ENCODE data around the gene SUGCT. TPM values are rescaled to one million over a fixed set of nuclear protein-coding genes. Genes with fewer than 3 reads are reported as not detected.

SUGCT gene
- total RNA-seq, 1 experiment from 2014 or later: 9.9 TPM

DNA sequence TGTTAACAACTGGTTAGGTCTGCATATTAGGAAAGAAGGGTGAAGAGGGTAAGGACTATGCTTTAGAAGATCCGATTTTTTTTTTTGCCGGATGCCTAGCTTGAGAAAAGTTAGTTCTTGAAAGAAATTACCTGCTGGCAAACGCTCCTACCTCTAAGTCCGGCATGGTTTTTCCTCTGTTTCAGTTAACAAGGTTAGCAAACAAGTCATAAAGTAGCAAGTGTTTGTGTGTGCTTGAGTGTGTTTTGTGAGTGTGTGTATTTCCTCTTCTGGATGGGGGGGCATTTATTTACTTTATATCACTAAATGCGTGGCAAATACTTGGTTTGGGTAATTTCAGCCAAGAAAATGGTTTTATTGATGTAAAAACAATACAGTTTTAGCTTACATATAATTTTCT, 195.6 kb downstream of the SUGCT start:
- Histone ChIP-seq H3K9me3 (no peaks in the 10 kb centered on the region), H3K36me3 (ENCODE audit: control insufficient read depth, insufficient read depth, low read length) (no peaks in the 10 kb centered on the region), H3K27me3 (replicated peaks; ENCODE audit: control insufficient read depth, insufficient read depth, low read length) (no peaks in the 10 kb centered on the region), H3K4me3 (ENCODE audit: low read depth, low read length) (no peak overlapping the region), H3K4me1 (no peaks in the 10 kb centered on the region)
- H3K4me3 Mint-ChIP-seq (ENCODE audit: unreplicated experiment): no peak overlapping the region
- no peak overlapping the region for H3K27ac Mint-ChIP-seq (ENCODE audit: unreplicated experiment)
- TF ChIP-seq, protein P1, sequence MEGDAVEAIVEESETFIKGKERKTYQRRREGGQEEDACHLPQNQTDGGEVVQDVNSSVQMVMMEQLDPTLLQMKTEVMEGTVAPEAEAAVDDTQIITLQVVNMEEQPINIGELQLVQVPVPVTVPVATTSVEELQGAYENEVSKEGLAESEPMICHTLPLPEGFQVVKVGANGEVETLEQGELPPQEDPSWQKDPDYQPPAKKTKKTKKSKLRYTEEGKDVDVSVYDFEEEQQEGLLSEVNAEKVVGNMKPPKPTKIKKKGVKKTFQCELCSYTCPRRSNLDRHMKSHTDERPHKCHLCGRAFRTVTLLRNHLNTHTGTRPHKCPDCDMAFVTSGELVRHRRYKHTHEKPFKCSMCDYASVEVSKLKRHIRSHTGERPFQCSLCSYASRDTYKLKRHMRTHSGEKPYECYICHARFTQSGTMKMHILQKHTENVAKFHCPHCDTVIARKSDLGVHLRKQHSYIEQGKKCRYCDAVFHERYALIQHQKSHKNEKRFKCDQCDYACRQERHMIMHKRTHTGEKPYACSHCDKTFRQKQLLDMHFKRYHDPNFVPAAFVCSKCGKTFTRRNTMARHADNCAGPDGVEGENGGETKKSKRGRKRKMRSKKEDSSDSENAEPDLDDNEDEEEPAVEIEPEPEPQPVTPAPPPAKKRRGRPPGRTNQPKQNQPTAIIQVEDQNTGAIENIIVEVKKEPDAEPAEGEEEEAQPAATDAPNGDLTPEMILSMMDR (IDR thresholded peaks at IDR 0.05; ENCODE audit: insufficient read depth in 1 of 2, low read depth in 1 of 2, low read length in 1 of 2, severe bottlenecking in 1 of 2, unreplicated experiment in 1 of 2): no peak
- BruUV-seq (replicated peaks): no TSS peak
- H3K4me1 Mint-ChIP-seq (ENCODE audit: low read depth, unreplicated experiment): no peaks in the 10 kb centered on the region
- no peaks in the 10 kb centered on the region for H3K27me3 Mint-ChIP-seq (ENCODE audit: insufficient read depth, unreplicated experiment)
- POLR2A ChIA-PET: no interaction called here
- CTCF ChIA-PET: interaction anchor here (1.9 kb wide), 1 partner anchor 98 kb away, joined by 6 read pairs; no protein-coding TSS in a partner anchor
- H3K9me3 Mint-ChIP-seq (ENCODE audit: unreplicated experiment): no peaks in the 10 kb centered on the region
- no peaks in the 10 kb centered on the region for H3K36me3 Mint-ChIP-seq (ENCODE audit: insufficient read depth, unreplicated experiment)
- intact Hi-C loops (cut with micrococcal nuclease; ENCODE audit: unreplicated experiment): no loop called here
- DNase-seq: no peak

DNA sequence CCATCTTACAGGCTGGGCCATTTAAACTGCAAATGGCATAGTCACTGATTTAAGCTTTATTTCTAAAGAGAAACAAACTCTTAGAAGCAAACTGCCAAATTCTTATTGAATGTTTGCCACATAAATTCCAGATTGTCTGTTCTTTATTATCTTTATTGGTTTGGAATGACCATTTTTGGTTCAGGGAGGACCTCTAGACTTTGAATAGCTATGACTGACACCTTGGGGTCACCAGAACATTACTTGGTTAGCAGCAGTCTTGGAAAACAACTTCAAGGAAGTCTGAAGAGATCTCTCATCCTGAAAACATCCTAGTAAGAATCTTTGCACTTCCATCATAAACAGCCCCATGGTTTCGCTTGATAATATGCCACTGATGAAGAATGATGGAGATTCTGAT, 197.1 kb downstream of the SUGCT start:
- no peaks in the 10 kb centered on the region for H3K36me3 ChIP-seq (ENCODE audit: control insufficient read depth, insufficient read depth, low read length)
- intact Hi-C loops (cut with micrococcal nuclease; ENCODE audit: unreplicated experiment): no loop called here
- TF ChIP-seq, protein P1 (IDR thresholded peaks at IDR 0.05; ENCODE audit: insufficient read depth in 1 of 2, low read depth in 1 of 2, low read length in 1 of 2, severe bottlenecking in 1 of 2, unreplicated experiment in 1 of 2): no peak
- POLR2A ChIA-PET: no interaction called here
- no peaks in the 10 kb centered on the region for H3K27me3 Mint-ChIP-seq (ENCODE audit: insufficient read depth, unreplicated experiment)
- CTCF ChIA-PET: interaction anchor here (1.9 kb wide), 1 partner anchor 100 kb away, joined by 6 read pairs; no protein-coding TSS in a partner anchor
- no peaks in the 10 kb centered on the region for H3K4me1 Mint-ChIP-seq (ENCODE audit: low read depth, unreplicated experiment)
- no peaks in the 10 kb centered on the region for H3K36me3 Mint-ChIP-seq (ENCODE audit: insufficient read depth, unreplicated experiment)
- H3K9me3 ChIP-seq: no peaks in the 10 kb centered on the region
- no peak overlapping the region for H3K27ac Mint-ChIP-seq (ENCODE audit: unreplicated experiment)
- no peaks in the 10 kb centered on the region for H3K4me1 ChIP-seq
- H3K4me3 ChIP-seq (ENCODE audit: low read depth, low read length): no peak overlapping the region
- no peak for DNase-seq
- H3K27me3 ChIP-seq (replicated peaks; ENCODE audit: control insufficient read depth, insufficient read depth, low read length): no peaks in the 10 kb centered on the region
- BruUV-seq (replicated peaks): no TSS peak
- H3K4me3 Mint-ChIP-seq (ENCODE audit: unreplicated experiment): no peak overlapping the region
- peaks cover 3% of the 10 kb centered on the region for H3K9me3 Mint-ChIP-seq (ENCODE audit: unreplicated experiment)

DNA sequence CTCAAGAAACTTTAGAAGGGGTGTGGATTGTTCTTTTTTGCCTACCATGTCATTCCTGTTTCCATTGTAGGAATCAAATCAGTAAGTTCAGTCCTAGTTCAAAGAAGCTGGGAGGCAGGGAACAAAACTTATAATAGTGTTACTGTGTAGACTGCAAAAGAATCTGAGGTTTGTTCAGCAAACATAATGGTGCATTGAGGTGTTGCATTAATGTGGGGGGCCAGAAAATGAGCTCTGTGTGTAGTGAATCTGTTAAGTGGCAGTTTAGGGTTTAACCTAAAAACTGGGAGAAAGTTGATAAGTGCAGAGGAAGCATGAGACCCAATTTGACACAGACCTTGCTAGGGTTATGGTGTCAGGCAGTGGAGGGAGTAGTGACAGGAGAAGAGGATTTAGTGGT, 197.7 kb downstream of the SUGCT start:
- TF ChIP-seq, protein P1 (IDR thresholded peaks at IDR 0.05; ENCODE audit: insufficient read depth in 1 of 2, low read depth in 1 of 2, low read length in 1 of 2, severe bottlenecking in 1 of 2, unreplicated experiment in 1 of 2): no peak
- Mint-ChIP-seq H3K4me1 (ENCODE audit: low read depth, unreplicated experiment) (no peaks in the 10 kb centered on the region), H3K36me3 (ENCODE audit: insufficient read depth, unreplicated experiment) (no peaks in the 10 kb centered on the region), H3K27ac (ENCODE audit: unreplicated experiment) (no peak overlapping the region), H3K4me3 (ENCODE audit: unreplicated experiment) (no peak overlapping the region), H3K9me3 (ENCODE audit: unreplicated experiment) (peaks cover 9% of the 10 kb centered on the region), H3K27me3 (ENCODE audit: insufficient read depth, unreplicated experiment) (no peaks in the 10 kb centered on the region)
- no peak overlapping the region for H3K4me3 ChIP-seq (ENCODE audit: low read depth, low read length)
- H3K4me1 ChIP-seq: no peaks in the 10 kb centered on the region
- CTCF ChIA-PET: interaction anchor here (1.9 kb wide), 1 partner anchor 101 kb away, joined by 6 read pairs; no protein-coding TSS in a partner anchor
- H3K27me3 ChIP-seq (replicated peaks; ENCODE audit: control insufficient read depth, insufficient read depth, low read length): no peaks in the 10 kb centered on the region
- H3K36me3 ChIP-seq (ENCODE audit: control insufficient read depth, insufficient read depth, low read length): no peaks in the 10 kb centered on the region
- DNase-seq: no peak
- POLR2A ChIA-PET: no interaction called here
- H3K9me3 ChIP-seq: no peaks in the 10 kb centered on the region
- intact Hi-C loops (cut with micrococcal nuclease; ENCODE audit: unreplicated experiment): no loop called here
- no TSS peak for BruUV-seq (replicated peaks)
